HG03521 (cell line): ENCODE results near the gene PTK6.
"Not testable (repeated sequence)": the region's sequence is repeated elsewhere in the genome, so short reads cannot be mapped to it uniquely, and the experiment has no call there.

Experiments
- ATAC-seq: cut with Tn5 transposase; IDR thresholded peaks from one replicate; pipeline ENCODE4 v1.9.1; 2021; ENCODE audit warnings: mild to moderate bottlenecking, moderate library complexity; ENCODE audit not compliant: unreplicated experiment

Gene PTK6

DNA sequence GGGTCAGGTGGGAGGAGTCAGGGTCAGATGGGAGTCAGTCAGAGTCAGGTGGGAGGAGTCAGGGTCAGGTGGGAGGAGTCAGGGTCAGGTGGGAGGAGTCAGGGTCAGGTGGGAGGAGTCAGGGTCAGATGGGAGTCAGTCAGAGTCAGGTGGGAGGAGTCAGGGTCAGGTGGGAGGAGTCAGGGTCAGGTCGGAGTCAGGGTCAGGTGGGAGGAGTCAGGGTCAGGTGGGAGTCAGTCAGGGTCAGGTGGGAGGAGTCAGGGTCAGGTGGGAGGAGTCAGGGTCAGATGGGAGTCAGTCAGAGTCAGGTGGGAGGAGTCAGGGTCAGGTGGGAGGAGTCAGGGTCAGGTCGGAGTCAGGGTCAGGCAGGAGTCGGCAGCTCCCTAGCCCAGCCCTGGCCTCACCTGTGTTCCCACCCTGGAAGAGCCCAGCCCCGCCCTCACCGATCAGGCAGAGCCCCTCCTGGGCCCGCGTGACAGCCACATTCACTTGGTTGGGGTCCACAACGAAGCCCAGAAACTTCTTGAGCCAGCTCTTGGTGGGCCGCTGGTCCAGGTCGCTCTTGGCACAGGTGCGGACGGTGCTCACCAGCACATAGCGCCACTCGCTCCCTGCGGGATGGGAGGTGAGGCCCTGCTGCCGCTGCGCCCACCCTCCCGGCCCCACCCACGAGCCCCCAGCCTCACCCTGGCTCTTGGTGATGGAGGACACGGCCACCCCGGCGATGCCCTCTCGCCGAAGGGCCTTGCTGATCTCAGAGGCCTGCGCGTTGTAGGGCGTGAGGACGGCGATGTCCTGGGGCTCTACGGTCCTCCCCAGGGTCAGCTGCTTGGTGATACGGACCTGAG is 22.5 kb upstream of the PTK6 start:
- not testable (repeated sequence) for ATAC-seq

DNA sequence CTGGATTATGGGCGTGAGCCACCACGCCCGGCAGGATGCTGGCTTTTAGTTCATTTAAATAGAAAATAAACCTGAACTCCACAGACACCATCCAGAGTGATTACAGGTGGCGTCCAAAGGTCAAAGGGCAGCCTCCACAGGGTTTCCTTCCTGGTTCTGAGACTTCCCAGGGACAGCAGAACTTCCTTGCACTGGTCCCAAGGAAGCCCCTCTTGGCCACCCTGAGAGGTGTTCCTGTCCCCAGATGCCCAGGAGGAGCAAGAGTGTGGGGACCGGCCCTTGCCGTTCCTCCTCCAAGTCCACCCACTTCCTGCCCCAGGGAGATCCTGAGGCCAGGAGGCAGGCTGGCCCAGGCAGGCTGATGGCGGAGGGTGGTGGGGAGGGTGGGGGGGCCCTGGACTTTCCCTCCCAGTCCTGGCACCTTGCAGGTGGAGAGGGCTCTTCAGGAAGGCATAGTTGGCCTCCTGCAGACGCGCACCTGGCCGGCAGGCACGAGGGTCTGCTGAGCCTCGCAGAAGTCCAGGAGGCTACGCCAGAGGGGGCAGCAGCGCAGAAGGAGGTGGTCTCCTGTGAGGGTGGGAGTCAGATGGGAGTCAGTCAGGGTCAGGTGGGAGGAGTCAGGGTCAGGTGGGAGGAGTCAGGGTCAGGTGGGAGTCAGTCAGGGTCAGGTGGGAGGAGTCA is 21.8 kb upstream of the PTK6 start:
- ATAC-seq = no peak

DNA sequence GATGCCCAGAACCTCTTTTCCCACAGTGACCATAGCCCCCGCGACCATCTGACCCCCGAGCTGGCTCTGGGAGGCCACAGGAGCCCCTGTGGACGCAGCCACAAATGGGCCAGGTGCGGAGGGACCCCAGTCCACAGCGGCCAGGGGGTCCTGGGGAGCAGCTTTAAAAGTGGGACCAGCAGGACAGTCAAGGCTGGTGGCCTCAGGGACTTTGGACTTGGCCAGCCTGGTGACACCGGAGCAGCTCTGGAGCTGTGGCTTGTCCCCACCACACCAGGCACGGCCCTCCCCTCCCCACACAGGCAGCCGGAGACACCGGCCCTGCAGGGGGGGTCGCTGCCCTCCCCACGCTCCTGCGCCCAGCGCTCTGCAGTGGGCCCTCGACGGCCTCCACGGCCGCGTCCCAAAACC is 20.3 kb upstream of the PTK6 start:
- no peak for ATAC-seq

DNA sequence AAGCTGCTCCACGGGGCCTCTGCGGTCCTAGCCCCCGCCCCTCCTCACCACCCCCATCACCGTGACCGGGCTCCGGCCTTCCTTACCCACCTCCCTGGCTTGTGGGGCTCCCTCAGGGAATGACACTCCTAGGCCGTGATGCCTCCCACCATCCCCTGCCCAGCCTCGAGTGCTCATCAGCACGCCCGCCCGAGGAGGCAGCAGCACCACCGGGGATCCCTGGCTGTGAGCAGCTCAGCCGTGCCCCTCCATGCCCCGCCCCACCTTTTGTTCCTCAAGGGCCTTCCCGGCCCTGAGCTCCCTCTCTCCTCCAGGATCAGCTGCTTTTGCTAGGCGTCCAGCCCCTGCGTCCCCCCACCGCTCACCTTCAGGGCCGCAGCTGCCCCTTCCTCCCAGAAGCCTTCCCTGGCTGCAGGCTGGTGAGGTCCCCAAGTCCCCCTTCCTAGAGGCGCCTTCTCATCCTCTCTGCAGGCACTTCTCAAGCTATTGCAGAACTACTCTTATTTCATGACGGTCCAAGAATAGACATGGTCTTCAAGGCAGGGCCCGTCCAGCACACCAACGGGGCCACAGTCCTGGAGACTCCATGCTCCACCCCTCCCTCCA is 19.8 kb upstream of the PTK6 start:
- ATAC-seq = no peak

DNA sequence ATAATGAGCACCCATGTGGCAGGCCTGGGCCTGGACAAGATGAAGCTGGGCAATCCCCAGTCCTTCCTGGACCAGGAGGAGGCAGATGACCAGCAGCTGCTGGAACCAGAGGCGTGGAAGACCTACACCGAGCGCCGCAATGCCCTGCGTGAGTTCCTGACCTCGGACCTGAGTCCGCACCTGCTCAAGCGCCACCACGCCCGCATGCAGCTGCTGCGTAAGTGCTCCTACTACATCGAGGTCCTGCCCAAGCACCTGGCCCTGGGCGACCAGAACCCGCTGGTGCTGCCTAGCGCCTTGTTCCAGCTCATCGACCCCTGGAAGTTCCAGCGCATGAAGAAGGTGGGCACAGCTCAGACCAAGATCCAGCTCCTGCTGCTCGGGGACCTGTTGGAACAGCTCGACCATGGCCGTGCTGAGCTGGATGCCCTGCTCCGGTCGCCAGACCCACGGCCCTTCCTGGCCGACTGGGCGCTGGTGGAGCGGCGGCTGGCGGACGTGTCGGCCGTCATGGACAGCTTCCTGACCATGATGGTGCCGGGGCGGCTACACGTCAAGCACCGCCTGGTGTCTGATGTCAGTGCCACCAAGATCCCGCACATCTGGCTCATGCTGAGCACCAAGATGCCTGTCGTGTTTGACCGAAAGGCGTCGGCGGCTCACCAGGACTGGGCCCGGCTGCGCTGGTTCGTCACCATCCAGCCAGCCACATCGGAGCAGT is 18.6 kb upstream of the PTK6 start:
- ATAC-seq = no peak

DNA sequence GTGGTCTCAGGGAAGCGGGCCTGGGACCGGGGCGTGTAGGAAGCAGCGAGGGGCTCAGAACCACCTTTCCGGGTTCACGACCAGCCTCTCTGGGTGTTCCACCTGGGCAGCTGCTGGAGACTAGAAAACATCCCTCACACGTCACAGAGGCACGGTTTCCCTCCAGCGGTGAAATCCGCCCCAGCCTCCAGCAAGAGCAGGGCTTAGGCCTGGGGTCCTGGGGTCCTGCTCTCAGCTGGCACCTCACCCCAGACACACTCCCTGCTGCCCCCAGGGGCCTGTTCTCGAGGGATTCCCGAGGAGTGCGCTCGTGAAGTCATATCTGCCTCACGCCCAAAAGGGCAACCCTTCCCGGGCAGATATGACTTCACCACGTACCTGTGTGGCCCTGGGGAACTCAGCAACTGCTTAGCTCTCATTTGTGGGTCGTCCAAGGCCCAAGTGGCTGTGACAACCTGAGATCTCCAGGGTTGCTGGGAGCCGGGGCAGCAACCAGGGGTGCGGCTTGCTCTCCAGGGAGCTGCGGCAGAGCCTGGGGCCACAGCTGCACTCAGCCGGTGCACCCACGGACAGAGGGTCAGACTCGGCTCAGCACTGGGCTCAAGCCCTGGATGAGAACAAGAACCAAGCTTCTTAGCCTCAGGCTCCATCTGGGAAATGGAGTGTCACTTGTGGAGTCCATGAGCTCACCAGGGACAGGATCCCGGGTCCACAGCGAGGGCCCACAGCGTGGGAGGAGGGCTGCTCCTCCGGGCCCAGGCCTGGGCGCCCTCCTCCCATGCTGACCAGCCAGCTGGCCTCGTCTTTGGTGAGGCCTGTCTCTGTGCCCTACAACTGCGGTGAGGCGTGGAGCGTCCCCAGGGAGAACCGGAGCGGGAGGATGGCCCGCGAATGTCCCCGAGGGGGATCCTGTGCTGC is 17.4 kb upstream of the PTK6 start:
- ATAC-seq = no peak

DNA sequence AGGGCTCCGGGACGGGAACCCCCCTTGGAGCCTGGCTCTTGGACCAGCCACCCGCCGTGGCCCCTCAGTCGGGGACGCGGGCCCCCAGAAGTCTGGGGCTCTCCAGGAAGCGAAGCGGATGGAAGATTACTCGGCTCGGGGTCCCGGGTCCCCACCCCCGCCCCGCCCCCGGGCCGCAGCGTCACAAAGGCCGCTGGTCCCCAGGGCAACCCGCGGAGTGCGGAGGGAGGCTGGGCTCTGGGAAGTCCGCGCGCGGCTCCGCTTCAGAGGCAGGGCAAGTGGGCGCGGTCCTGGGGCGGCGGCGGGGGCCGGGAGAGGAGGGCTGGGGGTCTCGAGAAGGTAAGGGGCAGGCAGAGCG is 16.7 kb upstream of the PTK6 start, which contains the start of gene FNDC11:
Gene FNDC11, plus strand, starts transcription at position 227 of the 358 bp plus-strand sequence. CDS start 1,505 bp downstream, outside the sequence.
- ATAC-seq = no peak

DNA sequence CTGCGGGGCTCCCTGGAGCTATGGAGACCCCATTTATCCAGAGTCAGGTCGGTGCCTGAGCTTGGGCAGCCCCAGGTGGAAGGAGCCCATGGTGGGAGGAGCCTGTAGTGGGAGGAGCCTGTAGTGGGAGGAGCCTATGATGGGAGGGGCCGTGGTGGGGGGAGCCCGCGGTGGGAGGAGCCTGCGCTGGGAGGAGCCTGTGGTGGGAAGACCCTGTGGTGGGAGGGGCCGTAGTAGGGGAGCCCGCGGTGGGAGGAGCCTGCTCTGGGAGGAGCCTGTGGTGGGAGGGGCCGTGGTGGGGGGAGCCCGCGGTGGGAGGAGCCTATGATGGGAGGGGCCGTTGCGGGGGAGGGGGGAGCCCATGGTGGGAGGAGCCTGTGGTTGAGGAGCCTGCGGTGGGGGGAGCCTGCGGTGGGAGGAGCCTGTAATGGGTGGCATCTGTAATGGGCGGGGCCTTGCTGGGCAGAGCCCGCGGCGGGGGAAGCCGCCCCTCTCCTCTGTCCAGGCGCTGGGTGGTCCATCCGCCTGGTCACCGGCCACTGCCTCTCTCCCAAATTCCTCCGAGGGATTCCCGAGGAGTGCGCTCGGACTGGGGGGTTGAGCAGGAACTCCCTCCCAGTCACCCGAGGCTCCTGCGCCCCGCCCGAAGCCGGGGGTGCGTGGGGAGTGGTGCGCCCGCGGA is 16.2 kb upstream of the PTK6 start:
- no peak for ATAC-seq

DNA sequence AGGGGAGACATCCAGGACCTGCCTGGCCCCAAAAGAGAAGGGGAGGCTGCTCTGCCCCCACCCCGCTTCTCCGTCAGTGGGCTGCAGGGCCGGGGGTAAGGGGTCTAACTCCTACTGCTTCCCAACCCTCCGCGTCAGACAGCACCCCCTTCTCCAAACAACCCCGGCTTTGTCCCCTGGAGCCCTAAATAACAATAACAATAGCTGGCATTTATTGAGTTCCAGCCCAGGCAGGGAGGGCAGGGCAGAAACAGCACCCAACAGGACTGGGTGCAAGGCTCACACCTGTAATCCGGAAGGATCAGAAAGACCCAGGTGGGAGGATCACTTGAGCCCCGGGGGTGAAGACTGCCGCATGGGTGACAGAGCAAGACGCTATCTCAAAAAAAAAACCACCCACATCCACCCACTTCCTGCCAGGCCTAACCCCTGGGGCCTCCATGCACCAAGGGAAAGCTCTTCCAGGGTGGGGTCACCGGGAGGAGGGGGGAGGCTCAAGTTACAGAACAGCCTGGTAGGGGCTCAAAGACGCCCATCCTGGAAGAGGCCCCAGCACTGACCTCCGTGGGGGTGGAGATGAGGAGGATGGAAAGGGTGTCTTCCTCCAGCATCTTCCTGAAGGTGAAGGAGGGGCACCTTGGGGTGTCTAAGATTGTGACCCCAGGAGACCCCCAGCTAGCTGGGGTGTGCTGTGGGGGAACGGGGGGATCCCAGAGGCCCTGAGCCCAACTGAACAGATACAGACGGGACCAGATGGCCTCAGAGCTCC is 15.5 kb upstream of the PTK6 start:
- no peak for ATAC-seq

DNA sequence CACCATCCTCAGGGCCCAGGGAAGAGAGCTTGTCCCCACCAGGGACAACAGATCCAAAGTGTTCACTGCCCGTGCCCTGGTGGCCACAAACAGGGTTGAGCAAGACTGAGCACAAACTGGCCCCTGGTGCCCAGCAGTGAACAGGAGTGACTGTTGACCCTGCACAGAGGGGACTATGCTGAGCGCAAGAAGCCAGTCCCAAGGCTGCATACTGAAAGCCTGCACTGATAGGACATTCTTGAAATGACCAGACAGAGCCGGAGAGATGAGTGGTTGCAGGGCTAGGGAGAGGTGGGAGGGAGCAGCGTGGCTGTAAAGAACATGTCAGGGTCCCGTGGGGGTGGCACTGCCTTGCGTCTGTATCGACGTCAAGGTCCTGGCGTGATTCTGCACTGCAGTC is 13.9 kb upstream of the PTK6 start:
- no peak for ATAC-seq

DNA sequence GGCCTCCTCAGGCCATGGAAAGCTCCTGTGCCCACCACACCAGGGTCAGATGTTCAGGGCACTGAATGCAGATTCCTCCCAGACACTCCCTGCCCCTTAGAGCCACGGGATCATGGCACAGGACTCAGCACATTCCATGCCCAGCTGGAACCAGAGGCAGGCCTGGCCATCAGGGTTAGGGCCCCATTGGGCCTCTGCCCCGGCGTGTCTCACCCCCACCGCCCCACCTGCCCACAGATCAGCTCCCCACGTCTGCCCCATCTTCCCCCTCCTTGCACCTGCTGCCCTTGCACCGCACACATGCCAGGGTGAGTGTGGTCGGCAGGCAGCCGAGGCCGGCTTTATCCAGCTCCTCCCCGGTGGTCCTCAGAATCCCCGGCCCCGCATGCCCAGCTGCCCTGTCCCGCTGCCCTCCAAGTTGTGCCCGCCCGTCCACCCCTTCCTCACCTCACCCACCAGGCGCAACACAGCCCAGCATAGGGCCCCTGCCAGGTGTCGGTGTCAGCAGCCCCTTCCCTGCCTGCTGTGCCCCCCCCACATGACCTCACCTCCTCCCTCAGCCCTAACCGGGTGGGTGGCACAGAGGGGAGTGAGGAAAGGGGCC is 12.6 kb upstream of the PTK6 start:
- ATAC-seq = no peak

DNA sequence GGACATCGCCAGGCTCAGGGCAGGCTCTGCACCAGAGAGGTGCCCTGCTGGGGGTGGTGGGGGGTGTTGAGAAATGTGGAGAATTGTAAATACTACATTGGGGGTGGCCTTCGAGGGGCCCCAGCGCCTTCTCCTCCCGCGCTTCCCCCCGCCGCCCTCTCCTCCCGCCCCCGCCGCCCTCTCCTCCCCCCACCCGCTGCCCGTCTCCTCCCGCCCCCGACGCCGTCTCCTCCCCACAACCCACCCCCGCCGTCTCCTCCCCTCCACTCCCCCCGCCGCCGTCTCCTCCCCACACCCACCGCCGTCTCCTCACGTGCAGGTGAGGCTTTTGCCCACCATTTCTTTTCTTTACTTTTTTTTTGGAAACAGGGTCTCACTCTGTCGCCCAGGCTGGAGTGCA is 11.8 kb upstream of the PTK6 start:
- no peak for ATAC-seq

DNA sequence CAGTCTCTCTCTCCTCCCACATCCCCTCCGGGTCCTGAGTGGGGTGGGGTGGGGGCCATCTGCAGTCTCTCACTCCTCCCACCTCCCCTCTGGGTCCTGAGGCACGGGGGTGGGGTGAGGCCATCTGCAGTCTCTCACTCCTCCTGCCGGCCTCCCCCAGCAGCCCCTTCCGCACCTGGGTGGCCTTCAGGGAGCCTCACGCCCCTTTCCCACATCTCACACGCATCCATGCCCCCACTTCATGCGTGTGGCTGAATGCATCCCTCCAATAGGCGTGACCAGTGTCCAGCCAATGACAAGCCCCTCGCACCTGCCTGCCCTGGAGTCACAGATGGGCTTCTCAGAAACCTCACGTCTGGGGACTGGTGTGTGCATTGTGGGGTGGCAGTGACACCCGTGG is 11.4 kb upstream of the PTK6 start:
- no peak for ATAC-seq

DNA sequence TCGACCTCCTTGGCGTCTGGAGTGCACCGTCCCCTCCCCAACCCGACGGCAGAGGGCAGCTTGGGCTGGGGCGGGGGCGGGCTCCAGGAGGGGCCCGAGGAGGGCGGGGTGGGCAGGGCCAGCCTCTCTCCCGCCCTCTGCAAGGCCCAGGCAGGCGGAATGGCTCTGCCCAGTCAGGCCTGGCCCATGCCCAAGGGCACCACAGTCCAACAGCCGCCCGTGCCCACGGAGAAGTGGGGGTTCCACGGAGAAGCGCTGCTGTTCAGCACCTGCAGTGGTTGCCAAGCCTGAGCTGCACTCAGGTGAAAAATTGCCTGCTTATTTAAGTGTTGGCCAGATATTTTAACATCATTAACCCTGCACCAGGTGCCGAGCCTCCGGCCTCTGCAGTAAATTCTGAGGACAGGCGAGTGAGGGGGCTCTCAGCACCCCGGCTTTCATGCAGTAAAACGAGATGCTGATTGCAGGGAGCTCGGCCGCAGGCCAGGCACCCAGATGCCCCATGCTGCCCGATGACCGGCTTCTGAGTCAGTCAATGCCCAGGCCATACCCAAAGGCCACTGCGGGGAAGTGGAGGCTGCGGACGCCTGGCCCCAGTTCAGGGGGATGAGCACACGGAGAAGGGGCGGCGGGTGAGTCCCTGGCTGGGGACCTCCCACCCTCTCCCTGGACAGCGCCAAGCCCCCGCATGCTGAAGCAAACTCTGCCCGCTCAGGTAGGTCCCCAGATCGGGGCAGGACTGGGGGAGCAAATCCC is 10.7 kb upstream of the PTK6 start, which contains the start of gene SRMS:
Gene SRMS, minus strand, starts transcription at position 25 of the 756 bp plus-strand sequence. CDS start 286 bp downstream, outside the sequence.
- no peak for ATAC-seq

DNA sequence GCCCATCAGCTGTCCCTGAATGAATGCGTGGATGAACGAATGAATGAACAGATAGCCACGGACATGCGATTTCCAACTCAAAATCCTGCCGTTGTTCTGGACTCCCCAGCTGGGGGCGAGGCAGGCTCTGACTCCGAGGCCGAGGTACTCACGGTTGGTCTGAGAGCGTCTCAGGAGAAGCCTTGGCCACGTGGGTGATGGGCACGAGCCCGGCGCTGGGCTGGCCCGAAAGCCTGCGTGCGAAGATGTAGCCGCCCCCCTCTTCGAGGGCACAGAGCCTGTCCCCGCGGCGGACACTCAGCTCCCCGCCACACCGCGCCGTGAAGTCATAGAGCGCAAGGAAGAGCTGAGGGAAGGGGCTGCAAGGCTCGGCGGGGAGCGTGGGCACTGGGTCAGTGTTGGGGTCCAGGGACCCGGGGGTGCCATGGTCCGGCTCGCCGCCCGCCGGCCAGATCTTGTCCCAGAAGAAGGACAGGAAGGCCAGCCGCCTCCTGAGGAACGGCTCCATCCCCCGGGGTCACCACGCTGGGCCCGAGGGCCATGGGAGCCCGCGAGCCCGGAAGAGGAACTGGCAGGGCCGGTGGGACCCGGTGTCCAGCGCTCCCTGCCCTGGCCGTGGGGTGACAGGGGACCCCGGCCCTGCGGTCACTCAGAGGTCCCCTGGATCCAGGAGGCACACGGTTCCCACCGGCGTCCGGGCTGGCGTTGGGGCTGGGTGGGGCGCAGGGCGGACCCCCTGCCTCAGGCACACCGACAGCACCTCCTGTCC is 10.0 kb upstream of the PTK6 start:
- no peak for ATAC-seq

DNA sequence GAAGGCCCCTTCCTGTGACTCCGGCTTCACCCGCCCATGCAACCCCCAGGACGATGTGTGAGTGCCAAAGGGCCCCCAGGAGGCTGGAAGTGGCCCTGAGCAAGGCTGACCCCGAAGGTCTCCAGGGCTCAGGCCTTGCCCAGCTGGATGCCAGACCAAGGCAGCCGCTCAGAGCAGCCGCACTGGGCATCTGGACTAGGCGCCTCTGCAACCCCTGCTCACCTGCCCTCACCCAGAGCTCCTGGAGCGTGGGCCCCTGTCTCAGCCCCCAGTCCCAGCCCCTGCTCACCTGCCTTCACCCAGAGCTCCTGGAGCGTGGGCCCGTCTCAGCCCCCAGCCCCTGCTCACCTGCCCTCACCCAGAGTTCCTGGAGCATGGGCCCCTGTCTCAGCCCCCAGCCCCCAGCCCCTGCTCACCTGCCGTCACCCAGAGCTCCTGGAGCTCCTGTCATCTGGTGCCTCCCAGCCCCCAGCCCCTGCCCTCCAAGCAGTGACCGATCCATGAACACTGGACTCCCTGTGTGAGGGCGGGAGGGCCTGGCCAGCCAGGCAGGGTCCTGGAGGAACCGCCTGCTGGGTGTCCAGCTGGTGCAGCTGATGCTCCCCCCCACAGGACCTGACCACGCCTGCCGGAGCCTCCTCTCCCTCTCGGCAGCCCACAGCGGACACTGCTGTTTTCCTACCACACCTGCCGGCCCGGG is 9.2 kb upstream of the PTK6 start:
- ATAC-seq = no peak
